HepG2 (cell line): ENCODE data around the gene MXRA7. TPM values are rescaled to one million over a fixed set of nuclear protein-coding genes. Genes with fewer than 3 reads are reported as not detected.

Experiments used
- ELF3 ChIP-seq: IDR thresholded peaks from 2 replicates; pipeline ENCODE4 v1.6.1; 2016; ENCODE audit warnings: missing genetic modification reagents, missing compliant biosample characterization
- FOXP1 ChIP-seq, 2 experiments: fragments of 450-650 bp in 1 of 2; IDR thresholded peaks; 2 replicates each; pipeline ENCODE4 v1.6.1; 2017 to 2018; ENCODE audit warnings: antibody characterized with exemption in 1 of 2
- MAX ChIP-seq: IDR thresholded peaks from 2 replicates; pipeline ENCODE4 v1.6.1; 2012; ENCODE audit warnings: inconsistent platforms
- NCOA5 ChIP-seq: sonication (generic); formaldehyde crosslinking; IDR thresholded peaks from 2 replicates; pipeline ENCODE4 v1.4.0; 2020; ENCODE audit warnings: missing genetic modification reagents
- PTBP1 ChIP-seq: fragments of 200-400 bp; formaldehyde crosslinking; IDR thresholded peaks from 2 replicates; pipeline ENCODE4 v1.6.1; 2018; ENCODE audit warnings: low read length, low read depth; ENCODE audit not compliant: poor library complexity, severe bottlenecking
- SMAD3 ChIP-seq: sonication (generic); formaldehyde crosslinking; IDR thresholded peaks from 2 replicates; pipeline ENCODE4 v1.4.0; 2020; ENCODE audit warnings: missing genetic modification reagents
- SPEN ChIP-seq: sonication (generic); formaldehyde crosslinking; IDR thresholded peaks from 2 replicates; pipeline ENCODE4 v1.5.1; 2020; ENCODE audit warnings: low read depth, mild to moderate bottlenecking, missing genetic modification reagents
- TP53 ChIP-seq: sonication (generic); formaldehyde crosslinking; conservative IDR thresholded peaks from 2 replicates; pipeline ENCODE4 v1.4.0; 2020; ENCODE audit warnings: missing genetic modification reagents
- XRCC5 ChIP-seq: fragments of 200-400 bp; formaldehyde crosslinking; optimal IDR thresholded peaks from 2 replicates; pipeline ENCODE3; 2017; ENCODE audit warnings: mild to moderate bottlenecking, low read length
- YY1 ChIP-seq: IDR thresholded peaks from 2 replicates; pipeline ENCODE4 v1.6.1; 2011; ENCODE audit warnings: low read length, low read depth, moderate library complexity, mild to moderate bottlenecking; ENCODE audit not compliant: insufficient read depth, insufficient replicate concordance
- ZNF292 ChIP-seq: sonication (generic); formaldehyde crosslinking; IDR thresholded peaks from 2 replicates; pipeline ENCODE4 v1.8.1; 2022; ENCODE audit warnings: mild to moderate bottlenecking, low read depth, missing genetic modification reagents, borderline replicate concordance
- ZNF557 ChIP-seq: sonication (generic); formaldehyde crosslinking; IDR thresholded peaks from 2 replicates; pipeline ENCODE4 v1.4.0; 2020; ENCODE audit warnings: missing genetic modification reagents
- ZSCAN31 ChIP-seq: sonication (generic); formaldehyde crosslinking; IDR thresholded peaks from 2 replicates; pipeline ENCODE4 v1.5.0; 2020; ENCODE audit warnings: low read depth, mild to moderate bottlenecking, missing genetic modification reagents
- polyA plus RNA-seq, 8 experiments: library from polyadenylated mRNA; depleted of rRNA in 3 of 8; stranded (reverse) in 7 of 8; unstranded in 1 of 8; fragments of >200 nt; fragmentation: Illumina TruSeq in 4 of 8; extraction: Trizol in 4 of 8; gene quantifications; 2 replicates each; pipeline versions ENCODE4 v1.2.1 to v1.2.3, GENCODE V29; 2011 to 2016; ENCODE audit warnings: low read depth in 4 of 8, missing spikeins in 1 of 8, mixed read lengths in 1 of 8; ENCODE audit not compliant: insufficient read depth in 1 of 8
- total RNA-seq, 5 experiments: library from RNA; depleted of rRNA; stranded (reverse); fragments of >200 nt; fragmentation: Illumina TruSeq; extraction: Trizol; gene quantifications; 2 replicates each; pipeline ENCODE4 v1.2.3, GENCODE V29; 2016; ENCODE audit warnings: low read depth in 1 of 5
- TF ChIP-seq, protein P1 (sequence below): sonication (generic); formaldehyde crosslinking; IDR thresholded peaks from 2 replicates; pipeline ENCODE4 v1.4.0; 2020; ENCODE audit warnings: missing genetic modification reagents
- TF ChIP-seq, protein P2 (sequence below): sonication (generic); formaldehyde crosslinking; IDR thresholded peaks from 2 replicates; pipeline ENCODE4 v1.5.0; 2020; ENCODE audit warnings: mild to moderate bottlenecking, missing genetic modification reagents
- TF ChIP-seq, protein P3 (sequence below): sonication (generic); formaldehyde crosslinking; IDR thresholded peaks from 2 replicates; pipeline ENCODE4 v1.4.0; 2020; ENCODE audit warnings: mild to moderate bottlenecking, missing genetic modification reagents

The MXRA7 gene
- total and polyA plus RNA-seq, 2 of the 13 experiments (the other 11 are each of a cell fraction or from before 2014, with no cell fraction given) = 44.8 to 112 TPM

DNA sequence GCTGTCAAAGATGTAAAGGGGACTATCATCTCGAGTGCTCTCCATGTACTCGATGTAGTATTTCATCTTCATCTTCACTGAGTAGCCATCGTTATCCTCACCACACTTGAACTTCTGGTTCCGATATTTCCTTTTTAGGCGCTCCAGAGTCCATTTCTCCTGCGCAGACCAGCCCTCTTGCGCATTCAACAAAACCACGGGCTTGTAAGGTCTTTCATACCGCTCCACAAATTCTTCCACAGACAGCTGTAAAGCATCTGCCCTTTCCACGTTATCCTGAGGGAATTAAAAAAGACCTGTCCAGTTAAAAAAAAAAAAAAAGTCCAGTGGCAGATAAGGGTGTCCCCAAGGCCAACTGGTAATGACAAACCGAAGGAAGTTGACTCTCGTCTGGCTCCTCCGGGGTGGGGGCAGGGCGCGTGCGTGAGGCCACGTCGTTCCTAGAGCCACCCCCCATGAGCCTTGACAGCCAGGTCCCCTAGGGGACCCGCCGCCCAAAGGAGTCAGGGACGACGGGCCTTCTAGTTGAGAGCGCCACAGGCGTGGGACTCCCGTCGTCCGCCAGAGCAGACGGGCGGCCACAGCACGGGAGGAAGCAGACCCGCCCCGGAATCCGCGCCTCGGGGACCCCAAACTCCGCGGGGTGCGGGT is 14.9 kb upstream of the MXRA7 start (continued):
- no peak for TF ChIP-seq SMAD3
- TF ChIP-seq ZNF557 (CRISPR knock-in tag) = no peak
- no peak for TF ChIP-seq NCOA5 (CRISPR knock-in tag)
- no peak for TF ChIP-seq TP53
- no peak for TF ChIP-seq ZNF292 (CRISPR knock-in tag)
- TF ChIP-seq PTBP1 = no peak
- TF ChIP-seq, protein P1, sequence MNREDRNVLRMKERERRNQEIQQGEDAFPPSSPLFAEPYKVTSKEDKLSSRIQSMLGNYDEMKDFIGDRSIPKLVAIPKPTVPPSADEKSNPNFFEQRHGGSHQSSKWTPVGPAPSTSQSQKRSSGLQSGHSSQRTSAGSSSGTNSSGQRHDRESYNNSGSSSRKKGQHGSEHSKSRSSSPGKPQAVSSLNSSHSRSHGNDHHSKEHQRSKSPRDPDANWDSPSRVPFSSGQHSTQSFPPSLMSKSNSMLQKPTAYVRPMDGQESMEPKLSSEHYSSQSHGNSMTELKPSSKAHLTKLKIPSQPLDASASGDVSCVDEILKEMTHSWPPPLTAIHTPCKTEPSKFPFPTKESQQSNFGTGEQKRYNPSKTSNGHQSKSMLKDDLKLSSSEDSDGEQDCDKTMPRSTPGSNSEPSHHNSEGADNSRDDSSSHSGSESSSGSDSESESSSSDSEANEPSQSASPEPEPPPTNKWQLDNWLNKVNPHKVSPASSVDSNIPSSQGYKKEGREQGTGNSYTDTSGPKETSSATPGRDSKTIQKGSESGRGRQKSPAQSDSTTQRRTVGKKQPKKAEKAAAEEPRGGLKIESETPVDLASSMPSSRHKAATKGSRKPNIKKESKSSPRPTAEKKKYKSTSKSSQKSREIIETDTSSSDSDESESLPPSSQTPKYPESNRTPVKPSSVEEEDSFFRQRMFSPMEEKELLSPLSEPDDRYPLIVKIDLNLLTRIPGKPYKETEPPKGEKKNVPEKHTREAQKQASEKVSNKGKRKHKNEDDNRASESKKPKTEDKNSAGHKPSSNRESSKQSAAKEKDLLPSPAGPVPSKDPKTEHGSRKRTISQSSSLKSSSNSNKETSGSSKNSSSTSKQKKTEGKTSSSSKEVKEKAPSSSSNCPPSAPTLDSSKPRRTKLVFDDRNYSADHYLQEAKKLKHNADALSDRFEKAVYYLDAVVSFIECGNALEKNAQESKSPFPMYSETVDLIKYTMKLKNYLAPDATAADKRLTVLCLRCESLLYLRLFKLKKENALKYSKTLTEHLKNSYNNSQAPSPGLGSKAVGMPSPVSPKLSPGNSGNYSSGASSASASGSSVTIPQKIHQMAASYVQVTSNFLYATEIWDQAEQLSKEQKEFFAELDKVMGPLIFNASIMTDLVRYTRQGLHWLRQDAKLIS (CRISPR knock-in tag) = no peak
- no peak for TF ChIP-seq ELF3 (CRISPR knock-in tag)
- TF ChIP-seq ZSCAN31 (CRISPR knock-in tag) = no peak
- peak; percentile 42 for TF ChIP-seq XRCC5
- peak; percentile 65; the same call in 1 of the 2 replicates for TF ChIP-seq MAX
- TF ChIP-seq YY1 = no peak
- TF ChIP-seq SPEN (CRISPR knock-in tag) = no peak; the same call in 1 of the 2 replicates
- no peak for TF ChIP-seq FOXP1 (IDR thresholded peaks at IDR 0.05)
- TF ChIP-seq FOXP1 (CRISPR knock-in tag; IDR thresholded peaks at IDR 0.05) = no peak
- TF ChIP-seq, protein P2, sequence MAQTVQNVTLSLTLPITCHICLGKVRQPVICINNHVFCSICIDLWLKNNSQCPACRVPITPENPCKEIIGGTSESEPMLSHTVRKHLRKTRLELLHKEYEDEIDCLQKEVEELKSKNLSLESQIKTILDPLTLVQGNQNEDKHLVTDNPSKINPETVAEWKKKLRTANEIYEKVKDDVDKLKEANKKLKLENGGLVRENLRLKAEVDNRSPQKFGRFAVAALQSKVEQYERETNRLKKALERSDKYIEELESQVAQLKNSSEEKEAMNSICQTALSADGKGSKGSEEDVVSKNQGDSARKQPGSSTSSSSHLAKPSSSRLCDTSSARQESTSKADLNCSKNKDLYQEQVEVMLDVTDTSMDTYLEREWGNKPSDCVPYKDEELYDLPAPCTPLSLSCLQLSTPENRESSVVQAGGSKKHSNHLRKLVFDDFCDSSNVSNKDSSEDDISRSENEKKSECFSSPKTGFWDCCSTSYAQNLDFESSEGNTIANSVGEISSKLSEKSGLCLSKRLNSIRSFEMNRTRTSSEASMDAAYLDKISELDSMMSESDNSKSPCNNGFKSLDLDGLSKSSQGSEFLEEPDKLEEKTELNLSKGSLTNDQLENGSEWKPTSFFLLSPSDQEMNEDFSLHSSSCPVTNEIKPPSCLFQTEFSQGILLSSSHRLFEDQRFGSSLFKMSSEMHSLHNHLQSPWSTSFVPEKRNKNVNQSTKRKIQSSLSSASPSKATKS (CRISPR knock-in tag) = no peak; the same call in 1 of the 2 replicates
- TF ChIP-seq, protein P3, sequence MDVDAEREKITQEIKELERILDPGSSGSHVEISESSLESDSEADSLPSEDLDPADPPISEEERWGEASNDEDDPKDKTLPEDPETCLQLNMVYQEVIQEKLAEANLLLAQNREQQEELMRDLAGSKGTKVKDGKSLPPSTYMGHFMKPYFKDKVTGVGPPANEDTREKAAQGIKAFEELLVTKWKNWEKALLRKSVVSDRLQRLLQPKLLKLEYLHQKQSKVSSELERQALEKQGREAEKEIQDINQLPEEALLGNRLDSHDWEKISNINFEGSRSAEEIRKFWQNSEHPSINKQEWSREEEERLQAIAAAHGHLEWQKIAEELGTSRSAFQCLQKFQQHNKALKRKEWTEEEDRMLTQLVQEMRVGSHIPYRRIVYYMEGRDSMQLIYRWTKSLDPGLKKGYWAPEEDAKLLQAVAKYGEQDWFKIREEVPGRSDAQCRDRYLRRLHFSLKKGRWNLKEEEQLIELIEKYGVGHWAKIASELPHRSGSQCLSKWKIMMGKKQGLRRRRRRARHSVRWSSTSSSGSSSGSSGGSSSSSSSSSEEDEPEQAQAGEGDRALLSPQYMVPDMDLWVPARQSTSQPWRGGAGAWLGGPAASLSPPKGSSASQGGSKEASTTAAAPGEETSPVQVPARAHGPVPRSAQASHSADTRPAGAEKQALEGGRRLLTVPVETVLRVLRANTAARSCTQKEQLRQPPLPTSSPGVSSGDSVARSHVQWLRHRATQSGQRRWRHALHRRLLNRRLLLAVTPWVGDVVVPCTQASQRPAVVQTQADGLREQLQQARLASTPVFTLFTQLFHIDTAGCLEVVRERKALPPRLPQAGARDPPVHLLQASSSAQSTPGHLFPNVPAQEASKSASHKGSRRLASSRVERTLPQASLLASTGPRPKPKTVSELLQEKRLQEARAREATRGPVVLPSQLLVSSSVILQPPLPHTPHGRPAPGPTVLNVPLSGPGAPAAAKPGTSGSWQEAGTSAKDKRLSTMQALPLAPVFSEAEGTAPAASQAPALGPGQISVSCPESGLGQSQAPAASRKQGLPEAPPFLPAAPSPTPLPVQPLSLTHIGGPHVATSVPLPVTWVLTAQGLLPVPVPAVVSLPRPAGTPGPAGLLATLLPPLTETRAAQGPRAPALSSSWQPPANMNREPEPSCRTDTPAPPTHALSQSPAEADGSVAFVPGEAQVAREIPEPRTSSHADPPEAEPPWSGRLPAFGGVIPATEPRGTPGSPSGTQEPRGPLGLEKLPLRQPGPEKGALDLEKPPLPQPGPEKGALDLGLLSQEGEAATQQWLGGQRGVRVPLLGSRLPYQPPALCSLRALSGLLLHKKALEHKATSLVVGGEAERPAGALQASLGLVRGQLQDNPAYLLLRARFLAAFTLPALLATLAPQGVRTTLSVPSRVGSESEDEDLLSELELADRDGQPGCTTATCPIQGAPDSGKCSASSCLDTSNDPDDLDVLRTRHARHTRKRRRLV (CRISPR knock-in tag) = peak; percentile 71; the same call in 1 of the 2 replicates
